HG02610 (cell line): ENCODE measurements around the gene ATRIP.
A peak's percentile ranks its signal among the peaks of the same experiment; 100 is the strongest.
"Not testable (repeated sequence)": the region's sequence is repeated elsewhere in the genome, so short reads cannot be mapped to it uniquely, and the experiment has no call there.

Experiments used
- ATAC-seq: cut with Tn5 transposase; IDR thresholded peaks from one replicate; pipeline ENCODE4 v1.9.1; 2021; ENCODE audit warnings: mild to moderate bottlenecking, moderate library complexity; ENCODE audit not compliant: unreplicated experiment

Gene ATRIP

GRCh38 chr3:48435774-48436476 lies 10.6 kb upstream of the ATRIP start:
- no peak for ATAC-seq

- ATAC-seq, result no peak
Observed at GRCh38 chr3:48436477-48436787, 10.1 kb upstream of the ATRIP start.

GRCh38 chr3:48436855-48437254 lies 9.7 kb upstream of the ATRIP start:
- no peak for ATAC-seq

GRCh38 chr3:48437812-48438211 lies 8.7 kb upstream of the ATRIP start:
- ATAC-seq, result no peak

- peak; percentile 96 for ATAC-seq
Observed at GRCh38 chr3:48439820-48440589, 6.5 kb upstream of the ATRIP start, which contains the start of the genes CCDC51 and TMA7. Gene CCDC51, minus strand, starts transcription at chr3:48440119. Its CDS starts 4,991 bp downstream, at chr3:48435128. Gene TMA7, plus strand, starts transcription at chr3:48440257. Its CDS starts 40 bp downstream, at chr3:48440297.

GRCh38 chr3:48440590-48440958 lies 6.0 kb upstream of the ATRIP start:
- ATAC-seq, result no peak

- no peak for ATAC-seq
Observed at GRCh38 chr3:48441940-48442339, 4.6 kb upstream of the ATRIP start.

GRCh38 chr3:48445277-48445882 lies 1.2 kb upstream of the ATRIP start:
- ATAC-seq, result no peak

GRCh38 chr3:48446043-48446424 lies 503 bp upstream of the ATRIP start:
- no peak for ATAC-seq

GRCh38 chr3:48451270-48451669 lies 4.7 kb downstream of the ATRIP start:
- ATAC-seq, result no peak

- no peak for ATAC-seq
Observed at GRCh38 chr3:48456456-48456855, 9.9 kb downstream of the ATRIP start.

- ATAC-seq, result no peak
Observed at GRCh38 chr3:48459331-48459730, 12.8 kb downstream of the ATRIP start.

- ATAC-seq, result no peak
Observed at GRCh38 chr3:48459773-48460516, 13.4 kb downstream of the ATRIP start.

GRCh38 chr3:48460517-48460902 lies 14.0 kb downstream of the ATRIP start:
- ATAC-seq, result no peak

GRCh38 chr3:48461767-48462166 lies 15.2 kb downstream of the ATRIP start:
- not testable (repeated sequence) for ATAC-seq

GRCh38 chr3:48463703-48464102 lies 17.2 kb downstream of the ATRIP start:
- no peak for ATAC-seq

GRCh38 chr3:48464713-48465221 lies 18.2 kb downstream of the ATRIP start:
- no peak for ATAC-seq

- no peak for ATAC-seq
Observed at GRCh38 chr3:48465237-48465530, 18.6 kb downstream of the ATRIP start.

GRCh38 chr3:48465531-48466378 lies 19.2 kb downstream of the ATRIP start:
- ATAC-seq, result peak; percentile 81

GRCh38 chr3:48466386-48467109 lies 20.0 kb downstream of the ATRIP start:
- ATAC-seq, result peak; percentile 10
